GM03348 (cell line): ENCODE data around the gene IPO7.

Experiments used
- DNase-seq: peaks from one replicate; pipeline ENCODE4 v3.0.0; 2012; ENCODE audit warnings: low spot score

Gene IPO7

GRCh38 chr11:9493492-9493891 is 109.0 kb downstream of the IPO7 start:
- DNase-seq: no peak

GRCh38 chr11:9494316-9494715 is 109.9 kb downstream of the IPO7 start:
- DNase-seq: no peak

GRCh38 chr11:9495803-9496514 is 111.5 kb downstream of the IPO7 start:
- DNase-seq: no peak
